Activated CD8-positive, alpha-beta memory T cell treated with anti-CD3 and anti-CD28 coated beads, Interleukin-2, amount 10 ng/mL, durations not matched to agents 7 days and 5 days (primary cell): ENCODE results near the gene PPIG. TPM values are rescaled to one million over a fixed set of nuclear protein-coding genes. Genes with fewer than 3 reads are reported as not detected.
"Not testable (repeated sequence)": the region's sequence is repeated elsewhere in the genome, so short reads cannot be mapped to it uniquely, and the experiment has no call there.

Source experiments
- ATAC-seq: fragments of 150-1000 bp; cut with Tn5 transposase; one replicate; pipeline ENCODE4 v1.10.0; 2021; ENCODE audit warnings: moderate library complexity
- CTCF ChIA-PET: fragments of 350-600 bp; sonication (Branson Sonifier 250); formaldehyde crosslinking; loops from one replicate; lab custom pipeline; 2021; ENCODE audit warnings: antibody characterized with exemption; lab: Charles Lee
- DNase-seq: peaks from one replicate; pipeline ENCODE4 v3.0.0-alpha.2; 2020
- H3K27ac Mint-ChIP-seq: one replicate; pipeline ENCODE4 v1.8.0; 2021; ENCODE audit warnings: mild to moderate bottlenecking, mixed read lengths
- H3K27me3 Mint-ChIP-seq: one replicate; pipeline ENCODE4 v1.8.0; 2021; ENCODE audit warnings: mixed read lengths
- H3K36me3 Mint-ChIP-seq: one replicate; pipeline ENCODE4 v1.8.0; 2021; ENCODE audit warnings: mild to moderate bottlenecking, mixed read lengths
- H3K4me1 Mint-ChIP-seq: one replicate; pipeline ENCODE4 v1.8.0; 2021; ENCODE audit warnings: mixed read lengths
- H3K4me3 Mint-ChIP-seq: one replicate; pipeline ENCODE4 v1.8.0; 2021; ENCODE audit warnings: mild to moderate bottlenecking, moderate library complexity, mixed read lengths
- H3K9me3 Mint-ChIP-seq: one replicate; pipeline ENCODE4 v1.8.0; 2022; ENCODE audit warnings: low read depth, mixed read lengths
- total RNA-seq, 2 experiments: library from RNA; stranded (reverse); gene quantifications; one replicate each; pipeline ENCODE4 v1.2.3, GENCODE V29; 2021

Gene PPIG
- total RNA-seq, 2 experiments from 2014 or later = 55.5 to 56.7 TPM

DNA sequence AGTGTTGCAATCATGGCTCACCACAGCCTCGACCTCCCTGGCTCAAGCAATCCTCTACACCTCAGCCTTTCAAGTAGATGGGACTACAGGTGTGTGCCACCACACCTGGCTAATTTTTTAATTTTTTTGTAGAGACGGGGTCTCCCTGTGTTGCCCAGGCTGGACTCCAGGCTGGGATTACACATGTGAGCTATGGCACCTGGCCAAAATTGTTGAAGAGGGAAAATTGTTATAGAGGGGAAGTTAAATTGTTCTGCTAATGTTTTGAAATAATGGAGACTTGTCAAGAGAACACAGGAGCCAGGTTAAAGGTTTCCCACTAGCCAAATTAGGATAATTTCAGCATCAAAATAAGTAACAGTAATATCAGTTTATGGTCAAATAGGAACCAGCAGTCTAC lies 25.1 kb downstream of the PPIG start:
- no peak overlapping the region for H3K27ac Mint-ChIP-seq
- H3K4me1 Mint-ChIP-seq = peaks cover 2% of the 10 kb centered on the region
- H3K27me3 Mint-ChIP-seq = no peaks in the 10 kb centered on the region
- no peak overlapping the region for H3K4me3 Mint-ChIP-seq
- CTCF ChIA-PET = no interaction called here
- no peaks in the 10 kb centered on the region for H3K9me3 Mint-ChIP-seq
- no peak for DNase-seq
- no peak for ATAC-seq
- peaks cover 63% of the 10 kb centered on the region for H3K36me3 Mint-ChIP-seq

DNA sequence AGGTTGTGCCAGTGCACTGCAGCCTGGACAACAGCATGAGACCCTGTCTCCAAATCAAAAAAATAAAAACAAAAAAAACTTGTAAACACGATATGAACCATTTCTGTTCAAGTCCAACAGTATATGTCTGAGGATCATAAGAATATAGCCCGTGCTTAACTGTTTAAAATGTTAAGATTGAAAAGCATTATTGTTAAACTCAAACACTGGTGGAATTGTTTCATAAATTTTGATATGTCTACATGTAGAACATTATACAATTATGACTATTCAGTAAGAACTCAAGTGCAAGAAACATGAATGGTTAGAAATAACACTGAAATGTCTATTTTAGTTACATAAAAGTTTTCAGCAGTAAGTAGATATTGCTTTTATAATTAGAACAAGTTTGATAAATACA lies 29.7 kb downstream of the PPIG start:
- Mint-ChIP-seq H3K27ac (no peak overlapping the region), H3K9me3 (no peaks in the 10 kb centered on the region), H3K27me3 (no peaks in the 10 kb centered on the region), H3K4me3 (no peak overlapping the region), H3K36me3 (peaks cover 85% of the 10 kb centered on the region), H3K4me1 (peaks cover 8% of the 10 kb centered on the region)
- ATAC-seq (no peak), DNase-seq (no peak)
- CTCF ChIA-PET = interaction anchor here (1.3 kb wide), 1 partner anchor 9 kb away, joined by 3 read pairs; no protein-coding TSS in a partner anchor

DNA sequence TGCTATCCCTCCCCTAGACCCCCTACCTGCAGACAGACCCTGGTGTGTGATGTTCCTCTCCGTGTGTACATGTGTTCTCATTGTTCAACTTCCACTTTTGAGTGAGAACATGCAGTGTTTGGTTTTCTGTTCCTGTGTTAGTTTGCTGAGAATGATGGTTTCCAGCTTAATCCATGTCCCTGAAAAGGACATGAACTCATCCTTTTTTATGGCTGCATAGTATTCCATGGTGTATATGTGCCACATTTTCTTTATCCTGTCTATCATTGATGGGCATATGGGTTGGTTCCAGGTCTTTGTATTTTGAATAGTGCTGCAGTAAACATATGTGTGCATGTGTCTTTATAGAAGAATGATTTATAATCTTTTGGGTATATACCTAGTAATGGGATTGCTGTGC lies 31.8 kb downstream of the PPIG start:
- H3K4me1 Mint-ChIP-seq, ATAC-seq, CTCF ChIA-PET, H3K4me3 Mint-ChIP-seq, H3K27me3 Mint-ChIP-seq, DNase-seq, H3K9me3 Mint-ChIP-seq, H3K27ac Mint-ChIP-seq: not testable (repeated sequence)
- peaks cover 84% of the 10 kb centered on the region for H3K36me3 Mint-ChIP-seq

DNA sequence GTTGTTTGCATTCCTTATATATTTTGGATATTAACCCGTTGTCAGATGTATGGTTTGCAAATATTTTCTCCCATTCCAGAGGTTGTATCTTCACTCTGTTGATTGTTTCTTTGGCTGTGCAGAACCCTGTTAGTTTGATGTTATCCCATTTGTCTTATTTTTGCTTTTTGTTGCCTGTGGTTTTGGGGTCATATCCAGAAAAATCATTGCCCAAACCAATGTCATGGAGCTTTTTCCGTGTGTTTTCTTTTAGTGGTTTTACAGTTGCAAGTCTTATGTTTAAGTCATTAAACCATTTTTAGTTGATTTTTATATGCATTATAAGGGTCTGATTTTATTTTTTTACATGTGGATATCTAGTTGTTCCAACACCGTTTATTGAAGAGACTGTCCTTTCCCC lies 35.8 kb downstream of the PPIG start:
- peaks cover 18% of the 10 kb centered on the region for H3K4me1 Mint-ChIP-seq
- H3K27me3 Mint-ChIP-seq = no peaks in the 10 kb centered on the region
- no peak overlapping the region for H3K27ac Mint-ChIP-seq
- peaks cover 69% of the 10 kb centered on the region for H3K36me3 Mint-ChIP-seq
- ATAC-seq (no peak), DNase-seq (no peak)
- CTCF ChIA-PET = no interaction called here
- H3K4me3 Mint-ChIP-seq = no peak overlapping the region
- H3K9me3 Mint-ChIP-seq = no peaks in the 10 kb centered on the region

DNA sequence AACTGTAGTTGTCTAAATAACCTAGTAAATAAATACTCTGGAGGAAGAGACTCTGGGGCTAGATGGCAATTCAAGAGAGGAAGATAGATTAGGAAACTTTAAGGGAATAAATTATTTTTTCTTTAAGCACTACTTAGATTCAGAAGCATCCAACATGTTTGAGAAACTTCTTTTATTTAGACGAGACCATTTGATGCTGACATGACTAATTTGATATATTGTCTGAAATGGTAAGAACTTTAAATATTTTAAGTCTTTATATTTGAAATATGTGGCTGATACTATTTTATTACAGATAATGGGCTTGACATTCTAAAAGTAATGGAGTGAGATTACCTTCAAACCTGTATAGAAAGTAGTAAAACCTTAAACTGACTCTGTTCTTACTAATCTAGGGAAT lies 36.4 kb downstream of the PPIG start:
- peaks cover 18% of the 10 kb centered on the region for H3K4me1 Mint-ChIP-seq
- CTCF ChIA-PET = no interaction called here
- H3K9me3 Mint-ChIP-seq = no peaks in the 10 kb centered on the region
- H3K27ac Mint-ChIP-seq = no peak overlapping the region
- H3K4me3 Mint-ChIP-seq = no peak overlapping the region
- ATAC-seq = no peak
- peaks cover 63% of the 10 kb centered on the region for H3K36me3 Mint-ChIP-seq
- H3K27me3 Mint-ChIP-seq = no peaks in the 10 kb centered on the region
- DNase-seq = no peak

DNA sequence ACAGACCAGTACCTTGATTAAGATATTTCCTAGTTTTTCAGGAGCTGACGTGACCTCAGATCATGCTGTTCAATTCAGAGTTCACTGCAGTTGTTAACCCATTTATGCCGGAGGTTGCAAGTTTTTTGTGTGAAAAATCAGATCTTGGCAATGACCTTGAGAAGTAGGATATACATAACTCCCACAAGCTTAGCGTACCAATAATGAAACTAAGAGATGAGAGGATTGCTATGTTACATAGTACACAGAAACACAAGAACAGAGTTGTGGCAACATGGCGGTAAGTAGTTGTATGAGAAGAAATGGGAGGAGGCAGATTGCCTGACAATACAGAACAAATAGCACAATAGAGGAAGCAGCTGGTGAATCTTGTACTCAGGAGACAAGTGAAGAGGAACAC lies 39.1 kb downstream of the PPIG start:
- CTCF ChIA-PET = no interaction called here
- Mint-ChIP-seq H3K36me3 (peaks cover 46% of the 10 kb centered on the region), H3K4me1 (peaks cover 15% of the 10 kb centered on the region), H3K4me3 (no peak overlapping the region), H3K27me3 (no peaks in the 10 kb centered on the region), H3K27ac (peak overlapping the region; percentile 28), H3K9me3 (no peaks in the 10 kb centered on the region)
- no peak for DNase-seq
- ATAC-seq = peak; percentile 27

DNA sequence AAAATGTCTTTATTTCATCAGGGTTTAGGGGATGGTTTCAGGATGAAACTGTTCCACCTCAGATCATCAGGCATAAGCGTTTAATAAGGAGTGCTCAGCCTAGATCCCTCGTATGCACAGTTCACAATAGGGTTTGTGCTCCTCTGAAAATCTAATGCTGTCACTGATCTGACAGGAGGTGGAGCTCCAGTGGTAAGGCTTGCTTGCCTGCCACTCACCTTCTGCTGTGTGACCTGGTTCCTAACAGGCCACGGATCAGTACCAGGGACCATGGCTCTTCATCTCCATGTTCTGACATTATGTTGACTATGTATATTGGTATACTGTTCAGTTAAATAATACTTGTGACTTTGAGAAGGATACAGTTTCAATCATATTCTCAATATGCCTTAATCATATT lies 41.6 kb downstream of the PPIG start:
- Mint-ChIP-seq H3K9me3 (no peaks in the 10 kb centered on the region), H3K4me1 (peaks cover 12% of the 10 kb centered on the region), H3K36me3 (peaks cover 33% of the 10 kb centered on the region), H3K27me3 (no peaks in the 10 kb centered on the region), H3K27ac (no peak overlapping the region), H3K4me3 (no peak overlapping the region)
- CTCF ChIA-PET = no interaction called here
- DNase-seq = no peak
- ATAC-seq = no peak

DNA sequence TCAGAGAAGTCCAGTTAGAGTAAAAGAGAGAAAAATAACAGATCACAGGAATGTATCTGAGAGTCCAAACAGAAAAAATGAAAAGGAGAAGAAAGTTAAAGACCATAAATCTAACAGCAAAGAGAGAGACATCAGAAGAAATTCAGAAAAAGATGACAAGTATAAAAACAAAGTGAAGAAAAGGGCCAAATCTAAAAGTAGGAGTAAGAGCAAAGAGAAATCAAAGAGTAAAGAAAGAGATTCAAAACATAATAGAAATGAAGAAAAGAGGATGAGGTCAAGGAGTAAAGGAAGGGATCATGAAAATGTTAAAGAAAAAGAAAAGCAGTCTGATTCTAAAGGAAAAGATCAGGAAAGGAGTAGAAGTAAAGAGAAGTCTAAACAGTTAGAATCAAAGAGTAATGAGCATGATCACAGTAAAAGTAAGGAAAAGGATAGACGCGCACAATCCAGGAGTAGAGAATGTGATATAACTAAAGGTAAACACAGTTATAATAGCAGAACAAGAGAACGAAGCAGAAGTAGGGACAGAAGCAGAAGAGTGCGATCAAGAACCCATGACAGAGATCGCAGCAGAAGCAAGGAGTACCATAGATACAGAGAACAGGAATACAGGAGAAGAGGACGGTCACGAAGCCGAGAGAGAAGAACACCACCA lies 52.4 kb downstream of the PPIG start:
- Mint-ChIP-seq H3K4me3 (no peak overlapping the region), H3K36me3 (peaks cover 22% of the 10 kb centered on the region), H3K4me1 (no peaks in the 10 kb centered on the region), H3K9me3 (no peaks in the 10 kb centered on the region), H3K27ac (no peak overlapping the region), H3K27me3 (no peaks in the 10 kb centered on the region)
- DNase-seq (no peak), ATAC-seq (no peak)
- CTCF ChIA-PET = interaction anchor here (0.6 kb wide), 1 partner anchor 85 kb away, joined by 4 read pairs; no protein-coding TSS in a partner anchor

DNA sequence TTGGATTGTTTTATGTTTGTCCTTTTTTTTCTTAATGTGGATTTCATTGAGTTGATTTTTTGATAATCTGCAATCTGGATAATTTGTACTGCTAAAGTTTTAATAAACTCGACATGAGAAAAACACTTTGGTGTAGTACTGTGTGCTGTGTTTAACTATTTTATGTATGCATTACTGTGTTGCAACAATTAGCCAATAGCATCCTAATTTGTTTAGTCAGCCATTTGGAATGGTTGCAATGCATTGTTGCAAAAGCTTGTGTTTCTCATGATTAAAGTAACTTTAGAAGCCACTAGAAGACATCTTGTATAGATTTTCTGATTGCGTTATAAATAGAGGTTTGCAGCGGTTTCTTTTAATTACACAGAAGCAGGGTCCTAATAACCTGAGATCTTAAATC lies 53.5 kb downstream of the PPIG start:
- H3K36me3 Mint-ChIP-seq = peaks cover 18% of the 10 kb centered on the region
- no peak for DNase-seq
- CTCF ChIA-PET = no interaction called here
- no peaks in the 10 kb centered on the region for H3K27me3 Mint-ChIP-seq
- H3K4me1 Mint-ChIP-seq = no peaks in the 10 kb centered on the region
- H3K9me3 Mint-ChIP-seq = no peaks in the 10 kb centered on the region
- H3K4me3 Mint-ChIP-seq = no peak overlapping the region
- no peak overlapping the region for H3K27ac Mint-ChIP-seq
- ATAC-seq = no peak

DNA sequence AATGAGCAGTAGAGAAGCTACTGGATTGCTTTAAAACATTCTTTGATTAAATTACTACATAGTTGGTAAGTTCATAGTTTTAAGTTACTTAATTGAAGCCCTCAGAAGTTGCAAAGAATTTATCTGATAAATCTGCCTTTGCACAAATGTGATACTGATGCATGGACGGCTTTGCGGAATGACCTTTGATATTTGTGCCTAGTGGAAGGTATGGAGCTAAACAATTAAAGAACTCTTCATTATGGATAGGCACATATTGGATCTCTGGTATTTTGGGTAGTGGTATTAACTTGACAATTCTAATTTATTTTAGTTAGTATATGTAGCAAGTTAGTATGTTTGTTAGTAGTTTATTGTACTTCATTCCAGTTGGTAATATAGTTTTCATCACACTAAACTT lies 56.0 kb downstream of the PPIG start:
- Mint-ChIP-seq H3K4me1 (no peaks in the 10 kb centered on the region), H3K27me3 (peaks cover 1% of the 10 kb centered on the region), H3K36me3 (peaks cover 5% of the 10 kb centered on the region), H3K9me3 (no peaks in the 10 kb centered on the region), H3K27ac (no peak overlapping the region), H3K4me3 (no peak overlapping the region)
- DNase-seq = no peak
- CTCF ChIA-PET = no interaction called here
- ATAC-seq = no peak

DNA sequence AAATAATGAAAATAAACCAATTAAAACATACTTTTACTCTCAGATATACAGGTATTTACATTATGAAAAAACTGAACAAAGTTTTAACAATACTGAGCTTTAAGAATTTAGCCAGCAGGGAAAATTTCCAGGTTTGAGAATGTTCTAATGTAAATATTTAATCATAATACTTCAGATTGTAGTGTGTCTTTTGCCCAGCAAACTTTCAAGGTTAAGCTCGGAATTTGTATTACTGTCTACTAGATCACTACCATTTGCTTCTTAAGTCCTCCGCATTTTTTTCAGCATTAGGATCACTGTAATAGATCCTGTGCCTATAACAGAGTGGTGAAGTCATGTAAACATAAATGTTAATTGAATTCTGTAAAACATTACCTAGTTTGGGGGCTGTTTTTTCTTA lies 57.3 kb downstream of the PPIG start:
- Mint-ChIP-seq H3K27me3 (peaks cover 4% of the 10 kb centered on the region), H3K4me1 (no peaks in the 10 kb centered on the region), H3K4me3 (no peak overlapping the region), H3K9me3 (no peaks in the 10 kb centered on the region), H3K36me3 (peaks cover 5% of the 10 kb centered on the region), H3K27ac (no peak overlapping the region)
- DNase-seq (no peak), ATAC-seq (no peak)
- CTCF ChIA-PET = no interaction called here

DNA sequence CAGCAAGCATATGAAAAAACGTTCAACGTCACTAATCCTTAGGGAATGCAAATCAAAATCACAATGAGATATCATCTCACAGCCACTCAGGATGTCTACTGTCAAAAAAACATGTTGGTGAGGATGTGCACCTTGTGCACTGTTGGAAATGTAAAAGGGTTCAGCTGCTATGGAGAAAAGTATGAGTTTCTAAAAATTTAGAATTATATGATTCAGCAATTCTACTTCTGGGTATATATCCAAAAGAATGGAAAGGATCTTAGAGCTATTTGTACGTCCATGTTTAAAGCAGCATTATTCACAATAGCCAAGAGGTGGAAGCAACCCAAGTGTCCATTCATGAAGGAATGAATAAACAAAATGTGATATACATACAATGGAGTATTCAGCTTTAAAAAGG lies 60.0 kb downstream of the PPIG start:
- ATAC-seq (no peak), DNase-seq (no peak)
- Mint-ChIP-seq H3K27me3 (peaks cover 14% of the 10 kb centered on the region), H3K36me3 (peaks cover 2% of the 10 kb centered on the region), H3K4me1 (no peaks in the 10 kb centered on the region), H3K4me3 (no peak overlapping the region), H3K9me3 (no peaks in the 10 kb centered on the region), H3K27ac (no peak overlapping the region)
- CTCF ChIA-PET = no interaction called here

DNA sequence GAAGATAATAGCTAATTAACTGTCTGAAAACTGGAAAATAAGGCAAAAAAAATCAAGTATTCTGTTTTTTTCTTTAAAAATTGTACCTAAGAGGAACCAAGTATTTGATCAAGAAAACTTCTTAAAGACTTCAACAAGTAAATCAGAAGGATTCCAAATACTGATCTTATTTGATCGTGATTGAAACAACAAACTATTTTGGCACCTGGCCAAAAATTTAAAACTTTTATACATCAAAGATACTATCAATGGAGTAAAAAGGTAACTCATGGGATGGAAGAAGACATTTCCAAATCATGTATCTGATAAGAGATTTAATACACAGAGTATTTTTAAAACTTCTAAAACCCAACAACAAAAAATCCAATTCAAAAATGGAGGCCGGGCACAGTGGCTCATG lies 63.3 kb downstream of the PPIG start:
- Mint-ChIP-seq H3K27ac (no peak overlapping the region), H3K4me3 (no peak overlapping the region), H3K36me3 (no peaks in the 10 kb centered on the region), H3K4me1 (no peaks in the 10 kb centered on the region), H3K9me3 (no peaks in the 10 kb centered on the region), H3K27me3 (peaks cover 26% of the 10 kb centered on the region)
- DNase-seq (no peak), ATAC-seq (no peak)
- CTCF ChIA-PET = no interaction called here

DNA sequence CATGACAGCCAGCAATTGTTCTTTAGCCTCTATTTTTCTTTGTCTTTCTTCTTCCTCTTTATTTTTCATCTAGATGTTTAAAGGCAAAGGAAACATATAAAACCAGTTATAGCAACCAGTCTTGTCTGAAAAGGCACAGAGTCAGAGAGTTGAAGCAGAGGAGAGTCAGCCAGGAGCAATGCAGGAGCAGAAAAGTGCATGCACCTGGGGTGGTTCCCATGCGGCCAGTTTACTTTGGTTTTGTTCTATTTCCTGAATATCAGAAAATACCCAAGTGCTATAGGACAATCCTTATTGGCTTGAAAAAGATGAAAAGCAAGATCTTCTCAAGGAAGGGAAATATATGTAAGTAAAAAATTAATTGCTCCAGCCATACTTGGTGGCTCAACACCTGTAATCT lies 65.1 kb downstream of the PPIG start:
- Mint-ChIP-seq H3K4me3 (no peak overlapping the region), H3K27me3 (peaks cover 28% of the 10 kb centered on the region), H3K27ac (no peak overlapping the region), H3K4me1 (no peaks in the 10 kb centered on the region), H3K36me3 (no peaks in the 10 kb centered on the region), H3K9me3 (no peaks in the 10 kb centered on the region)
- CTCF ChIA-PET = no interaction called here
- DNase-seq = no peak
- ATAC-seq = no peak

DNA sequence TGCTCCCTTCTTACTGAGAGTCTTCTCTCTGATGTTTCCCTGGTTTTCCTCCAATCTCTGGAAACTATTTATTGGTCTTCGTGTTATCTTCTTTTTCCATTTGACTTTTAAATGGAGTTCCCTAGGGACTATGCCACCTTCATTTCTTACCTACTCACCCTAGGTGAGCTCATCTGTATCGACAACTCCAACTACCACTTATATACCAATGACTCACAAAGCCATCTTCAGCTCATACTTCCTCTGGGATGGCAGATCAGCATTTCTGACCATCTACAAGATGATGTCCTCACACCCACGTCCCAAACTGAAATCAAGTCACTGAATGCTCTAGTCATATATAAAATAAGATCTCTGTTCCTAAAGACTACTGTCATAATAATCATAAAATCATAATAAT lies 69.5 kb downstream of the PPIG start:
- H3K4me3 Mint-ChIP-seq = no peak overlapping the region
- H3K4me1 Mint-ChIP-seq = no peaks in the 10 kb centered on the region
- ATAC-seq = no peak
- H3K9me3 Mint-ChIP-seq = no peaks in the 10 kb centered on the region
- no peak overlapping the region for H3K27ac Mint-ChIP-seq
- H3K27me3 Mint-ChIP-seq = peaks cover 30% of the 10 kb centered on the region
- DNase-seq = no peak
- CTCF ChIA-PET = no interaction called here
- H3K36me3 Mint-ChIP-seq = no peaks in the 10 kb centered on the region
